HT1080 (cell line): ENCODE measurements around the gene HRH2. TPM values are rescaled to one million over a fixed set of nuclear protein-coding genes. Genes with fewer than 3 reads are reported as not detected.
"Not testable (repeated sequence)": the region's sequence is repeated elsewhere in the genome, so short reads cannot be mapped to it uniquely, and the experiment has no call there.

Source experiments
- DNase-seq: peaks from one replicate; pipeline ENCODE4 v3.0.0-alpha.2; 2015; ENCODE audit warnings: low read depth
- total RNA-seq: library from RNA; depleted of rRNA; stranded (reverse); fragments of >200 nt; shearing (Covaris generic); gene quantifications from 2 replicates; pipeline ENCODE4 v1.2.3, GENCODE V29; 2014

Gene HRH2
- total RNA-seq, 1 experiment from 2014 or later = 4.1 TPM

- no peak for DNase-seq
Observed at GRCh38 chr5:175711472-175712312, 53.8 kb downstream of the HRH2 start.

- DNase-seq = no peak
Observed at GRCh38 chr5:175712313-175712680, 54.4 kb downstream of the HRH2 start.

GRCh38 chr5:175712681-175713085, 54.8 kb downstream of the HRH2 start:
- DNase-seq = no peak

GRCh38 chr5:175713930-175714329, 56.1 kb downstream of the HRH2 start:
- no peak for DNase-seq

- DNase-seq = no peak
Observed at GRCh38 chr5:175714479-175715085, 56.7 kb downstream of the HRH2 start.

GRCh38 chr5:175715627-175716522, 58.0 kb downstream of the HRH2 start:
- DNase-seq = no peak

GRCh38 chr5:175717837-175718236, 60.0 kb downstream of the HRH2 start:
- no peak for DNase-seq

GRCh38 chr5:175718401-175719108, 60.7 kb downstream of the HRH2 start:
- DNase-seq = peak; percentile 44

GRCh38 chr5:175719109-175719432, 61.2 kb downstream of the HRH2 start:
- not testable (repeated sequence) for DNase-seq

GRCh38 chr5:175724314-175725275, 66.7 kb downstream of the HRH2 start:
- DNase-seq = no peak

- no peak for DNase-seq
Observed at GRCh38 chr5:175728316-175728715, 70.4 kb downstream of the HRH2 start.

- DNase-seq = no peak
Observed at GRCh38 chr5:175728885-175729828, 71.3 kb downstream of the HRH2 start.

GRCh38 chr5:175729829-175730277, 72.0 kb downstream of the HRH2 start:
- DNase-seq = peak; percentile 89

GRCh38 chr5:175731172-175731571, 73.3 kb downstream of the HRH2 start:
- DNase-seq = no peak

GRCh38 chr5:175731756-175732465, 74.0 kb downstream of the HRH2 start:
- DNase-seq = no peak

GRCh38 chr5:175733017-175733416, 75.1 kb downstream of the HRH2 start:
- DNase-seq = no peak

- no peak for DNase-seq
Observed at GRCh38 chr5:175734016-175734415, 76.1 kb downstream of the HRH2 start.

- DNase-seq = no peak
Observed at GRCh38 chr5:175734501-175734900, 76.6 kb downstream of the HRH2 start.
